C4-2B (cell line): ENCODE results near the gene TRPM8.

Experiments used
- H3K27ac ChIP-seq: fragments of 450-650 bp; 2 replicates; pipeline ENCODE4 v1.5.1; 2017
- ZFX ChIP-seq: fragments of 450-650 bp; IDR thresholded peaks from 2 replicates; pipeline ENCODE4 v1.6.1; 2017
- TF ChIP-seq, protein P1 (sequence below): fragments of 450-650 bp; conservative IDR thresholded peaks from 2 replicates; pipeline ENCODE4 v1.5.1; 2017; ENCODE audit warnings: mild to moderate bottlenecking

TRPM8 gene

DNA sequence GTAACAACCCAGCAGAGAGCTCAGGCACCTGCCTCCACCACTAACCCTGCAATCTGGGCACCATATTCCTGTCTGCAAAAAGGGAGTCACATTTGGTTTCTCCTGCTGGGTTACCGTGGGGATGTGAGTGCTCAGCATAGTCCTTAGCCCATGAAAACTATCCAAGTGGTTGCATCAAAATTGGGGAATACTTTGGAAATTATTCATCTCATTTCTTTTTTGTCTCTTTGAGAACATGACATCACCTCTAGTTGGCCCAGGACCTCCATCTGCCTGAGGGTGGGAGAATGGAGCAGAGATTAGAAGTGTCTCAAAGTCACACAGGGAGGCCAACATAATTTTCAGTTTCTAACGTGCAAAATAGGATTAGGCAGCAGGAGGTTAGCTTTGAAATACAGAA lies 114.0 kb downstream of the TRPM8 start:
- H3K27ac ChIP-seq, result no peak overlapping the region
- no peak for TF ChIP-seq ZFX
- TF ChIP-seq, protein P1, sequence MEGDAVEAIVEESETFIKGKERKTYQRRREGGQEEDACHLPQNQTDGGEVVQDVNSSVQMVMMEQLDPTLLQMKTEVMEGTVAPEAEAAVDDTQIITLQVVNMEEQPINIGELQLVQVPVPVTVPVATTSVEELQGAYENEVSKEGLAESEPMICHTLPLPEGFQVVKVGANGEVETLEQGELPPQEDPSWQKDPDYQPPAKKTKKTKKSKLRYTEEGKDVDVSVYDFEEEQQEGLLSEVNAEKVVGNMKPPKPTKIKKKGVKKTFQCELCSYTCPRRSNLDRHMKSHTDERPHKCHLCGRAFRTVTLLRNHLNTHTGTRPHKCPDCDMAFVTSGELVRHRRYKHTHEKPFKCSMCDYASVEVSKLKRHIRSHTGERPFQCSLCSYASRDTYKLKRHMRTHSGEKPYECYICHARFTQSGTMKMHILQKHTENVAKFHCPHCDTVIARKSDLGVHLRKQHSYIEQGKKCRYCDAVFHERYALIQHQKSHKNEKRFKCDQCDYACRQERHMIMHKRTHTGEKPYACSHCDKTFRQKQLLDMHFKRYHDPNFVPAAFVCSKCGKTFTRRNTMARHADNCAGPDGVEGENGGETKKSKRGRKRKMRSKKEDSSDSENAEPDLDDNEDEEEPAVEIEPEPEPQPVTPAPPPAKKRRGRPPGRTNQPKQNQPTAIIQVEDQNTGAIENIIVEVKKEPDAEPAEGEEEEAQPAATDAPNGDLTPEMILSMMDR, result no peak

DNA sequence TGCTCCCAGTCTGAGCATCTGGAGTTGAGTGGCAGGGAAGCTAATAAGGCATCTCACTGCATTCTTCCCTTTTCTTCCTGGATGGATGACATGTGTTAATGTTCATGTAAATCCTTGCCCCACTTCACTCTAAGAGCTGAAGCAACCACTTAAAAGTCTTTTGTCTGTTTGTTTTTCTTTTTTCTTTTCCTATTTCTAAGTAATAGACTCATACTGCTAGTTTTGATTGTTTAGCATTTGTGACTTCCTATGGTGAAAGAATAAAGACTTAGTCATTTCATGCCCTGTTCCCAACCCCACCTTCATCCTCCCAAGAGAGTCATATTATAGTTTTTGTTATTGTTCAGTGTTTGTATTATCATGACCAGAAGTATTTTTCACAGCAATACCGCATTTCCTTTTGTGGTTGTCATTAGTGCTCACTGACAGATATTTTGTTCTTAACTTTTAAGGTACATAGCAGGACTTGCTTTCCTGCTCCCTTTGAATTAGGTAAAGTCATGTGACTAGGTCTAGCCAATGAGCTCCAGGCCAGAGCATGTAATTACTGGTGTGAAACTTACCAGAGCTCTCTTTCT lies 115.2 kb downstream of the TRPM8 start:
- TF ChIP-seq, protein P1, result no peak
- TF ChIP-seq ZFX, result no peak
- no peak overlapping the region for H3K27ac ChIP-seq

DNA sequence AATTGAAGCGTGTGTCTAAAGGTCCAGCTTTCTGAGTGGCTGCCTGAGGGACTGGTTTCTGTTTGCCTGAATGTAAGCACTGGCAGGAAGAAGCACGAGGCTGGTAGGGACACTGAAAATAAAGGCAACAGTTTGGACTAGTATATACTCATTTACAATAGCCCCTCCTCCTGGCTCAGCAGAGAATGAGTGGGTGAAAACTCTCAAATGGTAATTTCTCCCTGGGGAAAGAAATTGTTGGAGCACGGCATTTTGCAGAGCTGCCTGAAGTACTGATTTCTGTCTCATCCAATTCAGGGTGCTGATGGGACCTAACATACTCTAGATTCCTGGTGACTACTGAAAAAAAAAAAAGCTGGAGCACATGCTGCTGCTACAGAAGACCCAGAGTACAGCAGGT lies 116.0 kb downstream of the TRPM8 start:
- no peak overlapping the region for H3K27ac ChIP-seq
- TF ChIP-seq ZFX, result no peak
- TF ChIP-seq, protein P1, result no peak

DNA sequence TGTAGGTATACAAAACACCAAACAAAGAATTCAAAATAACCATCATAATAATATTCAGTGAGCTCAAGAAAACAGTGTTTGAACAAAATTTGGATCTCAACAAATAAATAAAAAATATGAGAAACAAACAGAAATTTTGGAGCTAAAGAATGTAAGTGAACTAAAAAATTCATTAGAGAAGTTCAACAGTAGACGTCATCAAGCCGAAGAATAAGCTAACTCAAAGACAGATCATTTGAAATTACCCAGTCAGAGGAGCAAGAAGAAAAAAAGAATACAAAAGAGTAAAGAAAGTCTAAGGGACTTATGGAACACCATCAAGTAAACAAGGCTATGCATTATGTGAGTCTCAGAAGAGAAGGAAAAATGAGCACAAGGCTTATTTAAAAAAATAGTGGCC lies 116.7 kb downstream of the TRPM8 start:
- H3K27ac ChIP-seq, result no peak overlapping the region
- TF ChIP-seq, protein P1, result no peak
- TF ChIP-seq ZFX, result no peak

DNA sequence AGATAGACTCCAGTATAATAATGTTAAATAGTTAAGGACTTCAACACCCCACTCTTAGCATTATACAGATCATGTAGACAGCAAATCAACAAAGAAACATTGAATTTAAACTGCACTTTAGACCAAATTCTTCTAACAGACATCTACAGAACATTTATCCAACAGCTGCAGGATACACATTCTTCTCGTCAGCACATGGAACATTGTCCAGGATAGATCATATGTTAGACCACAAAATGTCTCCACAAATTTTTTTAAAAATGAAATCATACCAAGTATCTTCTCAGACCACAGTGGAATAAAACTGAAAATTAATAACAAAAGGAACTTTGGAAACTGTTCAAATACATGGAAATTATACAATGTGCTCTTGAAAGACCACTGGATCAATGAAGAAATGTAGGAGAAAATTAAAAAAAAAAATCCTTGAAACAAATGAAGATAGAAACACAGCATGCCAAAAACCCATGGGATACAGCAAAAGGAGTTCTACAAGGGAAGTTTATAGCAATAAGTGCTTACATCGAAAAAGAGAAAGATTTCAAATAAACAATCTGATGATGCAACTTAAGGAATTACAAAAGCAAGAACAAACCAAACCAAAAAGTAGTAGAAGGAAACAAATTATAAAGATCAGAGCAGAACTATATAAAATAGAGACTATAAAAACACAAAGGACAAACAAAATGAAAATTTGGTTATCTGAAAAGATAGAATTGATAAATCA lies 121.1 kb downstream of the TRPM8 start:
- TF ChIP-seq, protein P1, result no peak
- no peak for TF ChIP-seq ZFX
- H3K27ac ChIP-seq, result no peak overlapping the region

DNA sequence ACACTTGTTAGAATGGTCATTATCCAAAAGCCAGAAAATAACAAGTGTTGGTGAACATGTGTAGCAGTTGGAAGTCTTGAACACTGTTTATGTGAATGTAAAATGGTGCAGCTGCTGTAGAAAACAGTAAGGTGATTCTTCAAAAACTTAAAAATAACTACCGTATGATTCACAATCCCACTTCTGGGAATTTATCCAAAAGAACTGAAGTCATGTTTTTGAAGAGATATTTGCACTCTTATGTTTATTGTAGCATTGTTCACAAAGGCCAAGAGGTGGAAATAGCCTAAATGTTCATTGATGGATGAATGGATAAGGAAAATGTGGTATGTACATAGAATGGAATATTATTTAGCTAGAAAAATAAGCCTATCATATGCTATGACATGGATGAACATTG lies 127.0 kb downstream of the TRPM8 start:
- H3K27ac ChIP-seq, result no peak overlapping the region
- TF ChIP-seq ZFX, result no peak
- TF ChIP-seq, protein P1, result no peak

DNA sequence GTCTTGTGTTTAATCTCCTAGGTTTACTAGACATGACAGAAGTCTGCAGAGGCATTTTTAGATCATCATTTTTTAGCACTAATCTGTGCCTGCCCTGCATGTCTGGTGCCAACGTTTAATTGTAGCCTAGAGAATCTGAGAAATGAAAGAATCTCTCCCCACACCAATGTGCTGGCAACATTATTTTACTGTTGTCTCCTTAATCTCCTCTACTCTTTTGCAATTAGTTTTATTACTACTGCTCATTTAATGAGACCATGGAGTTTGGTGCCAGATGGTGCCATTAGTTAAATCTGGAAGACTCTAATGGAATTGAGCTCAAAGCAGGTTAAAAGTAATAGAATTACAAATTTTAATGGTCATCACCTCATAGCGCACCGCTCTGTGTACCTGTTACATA lies 129.3 kb downstream of the TRPM8 start:
- no peak overlapping the region for H3K27ac ChIP-seq
- no peak for TF ChIP-seq ZFX
- TF ChIP-seq, protein P1, result no peak
